WI38 (cell line): ENCODE measurements around the gene MPP4.

Experiments used
- H3K4me3 ChIP-seq: 2 replicates; pipeline ENCODE4 v1.5.1; 2011; ENCODE audit warnings: low read depth, mild to moderate bottlenecking, control low read depth, low read length
- TF ChIP-seq, protein P1 (sequence below): IDR thresholded peaks from 2 replicates; pipeline ENCODE4 v1.5.1; 2012; ENCODE audit warnings: low read depth, mild to moderate bottlenecking, control low read depth, low read length

The MPP4 gene

DNA sequence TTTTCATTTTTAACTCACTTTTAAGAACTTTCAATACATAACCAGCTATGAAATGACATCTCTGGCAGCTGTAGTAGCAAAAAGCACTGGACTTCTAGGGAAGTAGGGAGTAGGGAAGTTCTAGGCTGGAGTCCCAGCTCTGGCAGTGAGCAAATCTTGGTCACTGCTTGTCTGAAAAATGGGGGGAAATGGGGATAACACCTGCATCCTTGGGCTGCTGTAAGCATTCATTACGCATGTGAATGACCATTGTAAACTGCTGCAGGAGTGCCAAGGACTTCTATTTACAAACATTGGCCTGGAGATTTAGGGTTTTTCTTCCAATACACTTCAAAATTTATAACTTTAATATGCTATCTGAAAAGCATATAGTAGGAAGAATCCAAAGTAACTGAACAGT is 972 bp upstream of the MPP4 start:
- TF ChIP-seq, protein P1, sequence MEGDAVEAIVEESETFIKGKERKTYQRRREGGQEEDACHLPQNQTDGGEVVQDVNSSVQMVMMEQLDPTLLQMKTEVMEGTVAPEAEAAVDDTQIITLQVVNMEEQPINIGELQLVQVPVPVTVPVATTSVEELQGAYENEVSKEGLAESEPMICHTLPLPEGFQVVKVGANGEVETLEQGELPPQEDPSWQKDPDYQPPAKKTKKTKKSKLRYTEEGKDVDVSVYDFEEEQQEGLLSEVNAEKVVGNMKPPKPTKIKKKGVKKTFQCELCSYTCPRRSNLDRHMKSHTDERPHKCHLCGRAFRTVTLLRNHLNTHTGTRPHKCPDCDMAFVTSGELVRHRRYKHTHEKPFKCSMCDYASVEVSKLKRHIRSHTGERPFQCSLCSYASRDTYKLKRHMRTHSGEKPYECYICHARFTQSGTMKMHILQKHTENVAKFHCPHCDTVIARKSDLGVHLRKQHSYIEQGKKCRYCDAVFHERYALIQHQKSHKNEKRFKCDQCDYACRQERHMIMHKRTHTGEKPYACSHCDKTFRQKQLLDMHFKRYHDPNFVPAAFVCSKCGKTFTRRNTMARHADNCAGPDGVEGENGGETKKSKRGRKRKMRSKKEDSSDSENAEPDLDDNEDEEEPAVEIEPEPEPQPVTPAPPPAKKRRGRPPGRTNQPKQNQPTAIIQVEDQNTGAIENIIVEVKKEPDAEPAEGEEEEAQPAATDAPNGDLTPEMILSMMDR, result no peak
- no peak overlapping the region for H3K4me3 ChIP-seq

DNA sequence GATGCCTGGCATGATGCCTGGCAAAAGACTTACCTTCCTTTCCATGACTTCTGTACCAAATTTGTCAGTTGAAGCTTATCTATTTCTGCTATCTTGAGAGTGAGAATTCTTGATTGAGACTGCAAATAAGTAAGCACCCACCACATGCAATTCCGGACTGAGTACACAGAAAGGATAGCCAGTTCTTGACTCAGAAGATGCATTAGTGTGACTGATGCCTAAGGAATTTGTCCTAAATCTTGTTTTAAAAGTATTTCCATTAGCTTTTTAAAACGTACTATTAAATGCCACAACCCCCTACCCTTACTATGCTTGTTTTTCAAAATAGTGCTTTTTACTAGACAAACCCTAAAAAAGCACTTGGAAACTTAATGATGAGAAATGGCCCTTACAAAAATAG is 545 bp downstream of the MPP4 start:
- peak overlapping the region; percentile 26; the same call in 1 of the 2 replicates for H3K4me3 ChIP-seq
- TF ChIP-seq, protein P1, result no peak

DNA sequence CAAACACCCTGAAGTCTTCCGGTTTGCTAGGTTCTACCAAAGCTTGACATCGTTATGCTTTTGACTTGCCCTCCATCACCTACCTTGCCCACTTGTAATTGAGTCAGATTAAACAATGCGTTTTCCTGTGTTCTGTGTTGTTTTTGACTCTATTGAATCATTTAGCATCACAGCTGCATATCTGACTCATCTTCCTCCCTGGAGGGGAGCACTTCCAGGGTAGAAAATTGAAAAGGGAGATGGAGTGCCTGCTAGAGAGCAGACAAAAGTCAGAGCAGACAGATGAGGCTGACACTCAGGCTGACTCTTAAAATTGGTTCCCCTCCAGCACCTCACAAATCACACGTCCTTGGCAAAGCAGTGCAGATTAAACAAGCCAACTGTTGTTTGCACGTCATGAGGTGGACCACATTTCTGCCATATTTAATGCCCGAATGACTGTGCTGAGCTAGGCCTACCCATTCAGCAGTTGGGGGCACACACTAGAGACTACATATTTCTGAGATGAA is 2.2 kb downstream of the MPP4 start:
- H3K4me3 ChIP-seq, result no peak overlapping the region
- TF ChIP-seq, protein P1, result no peak

DNA sequence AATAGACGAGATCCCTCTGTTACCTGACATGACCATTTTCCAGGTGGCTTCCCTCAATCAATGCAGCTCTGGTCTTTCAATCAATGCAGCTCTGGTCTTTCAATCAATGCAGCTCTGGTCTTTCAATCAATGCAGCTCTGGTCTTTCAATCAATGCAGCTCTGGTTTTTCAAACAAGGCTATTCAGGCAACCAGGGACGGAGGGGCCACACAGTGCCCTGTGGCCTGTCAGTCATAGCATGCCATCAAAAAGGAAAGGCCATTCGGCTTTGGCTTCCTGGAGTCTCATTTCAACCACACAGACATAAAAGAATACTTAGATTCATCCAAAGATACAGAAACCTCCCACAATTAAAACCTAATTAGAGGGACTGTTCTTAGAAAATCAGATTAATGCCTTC is 13.3 kb downstream of the MPP4 start:
- no peak overlapping the region for H3K4me3 ChIP-seq
- TF ChIP-seq, protein P1, result no peak

DNA sequence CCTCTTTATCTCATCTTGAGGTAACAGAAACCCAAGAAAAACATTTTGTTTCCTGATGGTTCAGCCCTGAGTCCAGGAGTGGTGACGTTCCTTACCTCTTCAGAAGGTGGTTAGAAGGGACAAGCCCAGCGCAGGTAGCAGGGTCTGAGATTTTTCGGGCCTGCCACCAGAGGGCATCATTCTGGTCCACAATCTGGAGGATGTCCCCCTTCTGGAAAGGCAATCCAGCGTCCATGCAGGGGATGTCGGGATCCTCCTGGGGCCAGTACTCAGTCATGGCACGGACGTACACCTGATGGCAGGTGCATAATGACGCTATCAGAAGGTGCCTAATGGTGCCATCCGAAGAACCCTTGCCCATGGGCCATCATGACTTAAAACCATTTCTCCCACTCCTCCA is 17.7 kb downstream of the MPP4 start:
- no peak overlapping the region for H3K4me3 ChIP-seq
- TF ChIP-seq, protein P1, result peak; percentile 28

DNA sequence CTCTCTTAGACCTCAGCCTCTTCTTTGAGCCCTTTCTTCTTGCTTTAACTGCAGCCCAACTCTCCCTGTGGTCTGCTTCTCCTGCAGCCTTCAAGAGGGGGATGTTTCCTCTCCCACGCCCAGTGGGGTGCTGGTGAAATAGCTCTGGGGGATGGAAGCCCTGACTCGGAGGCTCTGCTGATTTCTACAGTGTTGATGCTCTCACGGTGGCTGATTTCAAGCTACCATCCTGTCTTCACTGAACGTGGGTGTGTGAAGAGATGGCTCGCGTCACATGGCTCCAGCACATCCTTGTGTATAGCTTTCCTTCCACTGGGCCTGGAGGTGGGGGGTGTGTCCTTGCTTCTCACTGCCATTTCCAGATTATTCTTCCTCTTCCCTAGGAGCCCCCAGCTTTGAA is 20.0 kb downstream of the MPP4 start:
- no peak overlapping the region for H3K4me3 ChIP-seq
- TF ChIP-seq, protein P1, result no peak

DNA sequence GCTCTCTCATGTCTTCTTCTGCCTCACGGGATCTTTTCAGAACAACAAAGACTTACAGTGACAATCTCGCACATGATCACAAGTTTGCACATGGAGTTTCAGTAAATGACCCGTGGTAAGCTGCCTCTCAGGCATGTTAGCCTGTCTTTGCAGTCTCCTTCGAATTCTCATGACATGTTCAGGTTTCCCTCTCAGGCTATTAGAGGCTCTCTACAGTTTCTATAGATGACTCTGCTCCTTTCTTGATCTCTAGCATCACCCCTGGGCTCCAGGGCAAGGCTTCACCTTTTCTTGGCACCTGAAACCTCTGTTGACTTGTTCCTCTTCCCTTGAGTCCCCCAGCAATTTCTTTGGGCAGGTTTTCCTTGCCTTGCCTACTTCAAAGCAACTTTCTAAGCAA is 23.0 kb downstream of the MPP4 start:
- TF ChIP-seq, protein P1, result no peak
- no peak overlapping the region for H3K4me3 ChIP-seq
